Aorta (tissue), 5 donors: ENCODE results near the gene MGST2. TPM values are rescaled to one million over a fixed set of nuclear protein-coding genes. Genes with fewer than 3 reads are reported as not detected.

Experiments
- ATAC-seq: fragments of 200-7000 bp; cut with Tn5 transposase; one replicate; pipeline ENCODE4 v1.9.1; 2022; ENCODE audit warnings: moderate library complexity; ENCODE audit not compliant: low FRiP score
- DNase-seq, 2 donors: peaks; one replicate each; pipeline ENCODE4 v3.0.0-alpha.2; 2020
- H3K27ac ChIP-seq, 2 donors: one replicate each; pipeline ENCODE4 v1.5.1; 2013; ENCODE audit warnings: low read length in 2 of 2, mild to moderate bottlenecking in 2 of 2, moderate library complexity in 2 of 2, control low read depth in 1 of 2, inconsistent platforms in 1 of 2, low read depth in 1 of 2
- H3K27me3 ChIP-seq, 2 donors: one replicate each; pipeline ENCODE4 v1.6.1; 2013; ENCODE audit warnings: control low read depth in 1 of 2, low read length in 1 of 2, mild to moderate bottlenecking in 1 of 2, moderate library complexity in 1 of 2; ENCODE audit not compliant: insufficient read depth in 2 of 2, control insufficient read depth in 1 of 2
- H3K36me3 ChIP-seq, 2 donors: one replicate each; pipeline ENCODE4 v1.6.1; 2013; ENCODE audit warnings: control low read depth in 1 of 2, low read length in 1 of 2, mild to moderate bottlenecking in 1 of 2; ENCODE audit not compliant: insufficient read depth in 2 of 2, control insufficient read depth in 1 of 2
- H3K4me1 ChIP-seq, 2 donors: one replicate each; pipeline ENCODE4 v1.6.1; 2013; ENCODE audit warnings: low read length in 2 of 2, control low read depth in 1 of 2, mild to moderate bottlenecking in 1 of 2, moderate library complexity in 1 of 2; ENCODE audit not compliant: insufficient read depth in 2 of 2, control insufficient read depth in 1 of 2
- H3K4me3 ChIP-seq, 2 donors: one replicate each; pipeline ENCODE4 v1.5.1; 2013; ENCODE audit warnings: low read length in 2 of 2, control low read depth in 1 of 2, mild to moderate bottlenecking in 1 of 2
- H3K9me3 ChIP-seq: one replicate; pipeline ENCODE4 v1.6.1; 2013; ENCODE audit warnings: mild to moderate bottlenecking, low read length; ENCODE audit not compliant: control insufficient read depth
- WGBS, 2 donors: extraction: QIAGEN DNeasy Blood & Tissue Kit; methylation state at CpG; one replicate each; pipeline ENCODE4 v1.1.7; 2013; 5-methylcytosine and 5-hydroxymethylcytosine counted together
- intact Hi-C, 2 donors: fragments of 100-400 bp; cut with DNase I; formaldehyde crosslinking; loops; one replicate each; pipeline versions ENCODE4 v1.14.2 to v1.15.0; 2022
- polyA plus RNA-seq, 2 donors: library from polyadenylated mRNA; stranded (reverse); fragments of 200-250 nt; gene quantifications; one replicate each; pipeline ENCODE4 v1.2.3, GENCODE V29; 2013
- total RNA-seq, 2 donors: library from RNA; stranded (reverse); fragmentation: NEBNext Ultra II Directional; extraction: Animal tissue kit (Norgen Biotek cat#: 25700); gene quantifications; one replicate each; pipeline ENCODE4 v1.2.1, GENCODE V29; 2021
- donor health status: healthy with polysubstance abuse.
- donor health status: Bipolar disorder and iron deficiency.
- donor health status: DM: no; HTN: no; CAD: no.
- donor health status: DM: no; HTN: no; CAD: no.
- donor health status: DM: yes; HTN: yes; CAD: no.

Gene MGST2
- total and polyA plus RNA-seq, 4 donors, result 36.0 to 48.7 (median 44.6) TPM

GRCh38 chr4:139740121-139740520, 74.5 kb downstream of the MGST2 start:
- ATAC-seq, result peak; percentile 9
- DNase-seq, result no peak
- 34% methylated on average over 5 of the region's 5 CpGs for WGBS, 2 donors
- no peaks in the 10 kb centered on the region for H3K9me3 ChIP-seq
- intact Hi-C loops, result loop anchor here in 1 of 2 donors (5.0 kb wide), 1 partner anchor 307 kb away; no protein-coding TSS in a partner anchor
- H3K4me1 ChIP-seq, result peaks cover 0 to 3% of the 10 kb centered on the region in 2 donors
- H3K27ac ChIP-seq, result peak overlapping the region in 1 of 2 donors; percentile 77
- H3K36me3 ChIP-seq, result no peaks in the 10 kb centered on the region
- no peaks in the 10 kb centered on the region for H3K27me3 ChIP-seq
- H3K4me3 ChIP-seq, result no peak overlapping the region

GRCh38 chr4:139740531-139741041, 75.0 kb downstream of the MGST2 start:
- intact Hi-C loops, result loop anchor here in 1 of 2 donors (5.0 kb wide), 1 partner anchor 307 kb away; no protein-coding TSS in a partner anchor
- Histone ChIP-seq H3K36me3 (no peaks in the 10 kb centered on the region), H3K4me3 (no peak overlapping the region), H3K27me3 (no peaks in the 10 kb centered on the region), H3K4me1 (peaks cover 0 to 3% of the 10 kb centered on the region in 2 donors), H3K9me3 (no peaks in the 10 kb centered on the region), H3K27ac (peak overlapping the region in 1 of 2 donors; percentile 77)
- DNase-seq (peak; percentile 71 to 83), ATAC-seq (peak; percentile 86)
- 10 to 16% methylated on average over 10 of the region's 10 CpGs for WGBS, 2 donors

GRCh38 chr4:139743027-139743426, 77.4 kb downstream of the MGST2 start:
- H3K27me3 ChIP-seq, result no peaks in the 10 kb centered on the region
- H3K36me3 ChIP-seq, result no peaks in the 10 kb centered on the region
- H3K27ac ChIP-seq, result no peak overlapping the region
- ATAC-seq (no peak), DNase-seq (no peak)
- no peak overlapping the region for H3K4me3 ChIP-seq
- intact Hi-C loops, result loop anchor here in 1 of 2 donors (5.0 kb wide), 1 partner anchor 304 kb away; no protein-coding TSS in a partner anchor
- 71 to 72% methylated on average over 5 of the region's 5 CpGs for WGBS, 2 donors
- H3K4me1 ChIP-seq, result peaks cover 0 to 3% of the 10 kb centered on the region in 2 donors
- no peaks in the 10 kb centered on the region for H3K9me3 ChIP-seq

GRCh38 chr4:139744232-139744631, 78.6 kb downstream of the MGST2 start:
- intact Hi-C loops, result loop anchor here in 1 of 2 donors (5.0 kb wide), 1 partner anchor 303 kb away; no protein-coding TSS in a partner anchor

GRCh38 chr4:139745111-139745639, 79.6 kb downstream of the MGST2 start:
- Histone ChIP-seq H3K36me3 (no peaks in the 10 kb centered on the region), H3K27me3 (no peaks in the 10 kb centered on the region), H3K4me3 (no peak overlapping the region), H3K9me3 (no peaks in the 10 kb centered on the region), H3K27ac (no peak overlapping the region), H3K4me1 (no peaks in the 10 kb centered on the region)
- ATAC-seq (no peak), DNase-seq (no peak)
- WGBS, 2 donors, result 95 to 97% methylated on average over 6 of the region's 6 CpGs
- intact Hi-C loops, result no loop called here

More at GRCh38 chr4:139744232-139744631, 78.6 kb downstream of the MGST2 start:
- ATAC-seq (no peak), DNase-seq (no peak)
- no peaks in the 10 kb centered on the region for H3K36me3 ChIP-seq
- H3K27me3 ChIP-seq, result no peaks in the 10 kb centered on the region
- 92 to 93% methylated on average over 1 of the region's 1 CpG for WGBS, 2 donors
- no peaks in the 10 kb centered on the region for H3K9me3 ChIP-seq
- no peak overlapping the region for H3K4me3 ChIP-seq
- peaks cover 0 to 3% of the 10 kb centered on the region in 2 donors for H3K4me1 ChIP-seq
- H3K27ac ChIP-seq, result no peak overlapping the region

- H3K4me1 ChIP-seq, result no peaks in the 10 kb centered on the region
- ATAC-seq, result no peak
These were observed 81.0 kb downstream of the MGST2 start for GRCh38 chr4:139746431-139747171.

GRCh38 chr4:139749338-139749737, 83.7 kb downstream of the MGST2 start:
- H3K27me3 ChIP-seq, result no peaks in the 10 kb centered on the region
- ATAC-seq, result no peak
- no peaks in the 10 kb centered on the region for H3K9me3 ChIP-seq
- intact Hi-C loops, result no loop called here
- DNase-seq, result no peak
- H3K4me3 ChIP-seq, result no peak overlapping the region
- no peak overlapping the region for H3K27ac ChIP-seq
- no peaks in the 10 kb centered on the region for H3K36me3 ChIP-seq
- WGBS, 2 donors, result 30 to 31% methylated on average over 6 of the region's 6 CpGs
- H3K4me1 ChIP-seq, result no peaks in the 10 kb centered on the region

More at GRCh38 chr4:139746431-139747171, 81.0 kb downstream of the MGST2 start:
- no peak for DNase-seq
- intact Hi-C loops, result no loop called here
- H3K9me3 ChIP-seq, result no peaks in the 10 kb centered on the region
- H3K27ac ChIP-seq, result no peak overlapping the region
- H3K27me3 ChIP-seq, result no peaks in the 10 kb centered on the region
- H3K36me3 ChIP-seq, result no peaks in the 10 kb centered on the region
- WGBS, 2 donors, result 83 to 90% methylated on average over 12 of the region's 12 CpGs
- no peak overlapping the region for H3K4me3 ChIP-seq

- no peaks in the 10 kb centered on the region for H3K9me3 ChIP-seq
- no peak overlapping the region for H3K4me3 ChIP-seq
- H3K36me3 ChIP-seq, result no peaks in the 10 kb centered on the region
- H3K27me3 ChIP-seq, result no peaks in the 10 kb centered on the region
- ATAC-seq, result no peak
- 95 to 99% methylated on average over 4 of the region's 4 CpGs for WGBS, 2 donors
- H3K27ac ChIP-seq, result no peak overlapping the region
- no peaks in the 10 kb centered on the region for H3K4me1 ChIP-seq
- no peak for DNase-seq
- intact Hi-C loops, result no loop called here
These were observed 84.3 kb downstream of the MGST2 start for GRCh38 chr4:139749835-139750498.
